GM23248 (cell line): ENCODE measurements around the gene FAM111B. TPM values are rescaled to one million over a fixed set of nuclear protein-coding genes. Genes with fewer than 3 reads are reported as not detected.

Experiments used
- DNase-seq: peaks from one replicate; pipeline ENCODE4 v3.0.0-alpha.2; 2015
- H2AFZ ChIP-seq: fragments of 200-600 bp; sonication (generic); 2 replicates; pipeline ENCODE4 v1.6.1; 2016; ENCODE audit warnings: antibody characterized with exemption
- H3F3A ChIP-seq: fragments of 200-600 bp; sonication (generic); 2 replicates; pipeline ENCODE4 v1.6.1; 2016; ENCODE audit warnings: mild to moderate bottlenecking, antibody characterized with exemption, mixed run types; ENCODE audit not compliant: insufficient read depth
- H3K27ac ChIP-seq: fragments of 200-600 bp; sonication (generic); 2 replicates; pipeline ENCODE4 v1.5.1; 2016; ENCODE audit warnings: mild to moderate bottlenecking
- H3K27me3 ChIP-seq: fragments of 200-600 bp; sonication (generic); replicated peaks from 2 replicates; pipeline ENCODE4 v1.6.1; 2016; ENCODE audit warnings: mild to moderate bottlenecking; ENCODE audit not compliant: insufficient read depth
- H3K36me3 ChIP-seq: fragments of 200-600 bp; sonication (generic); 2 replicates; pipeline ENCODE4 v1.6.1; 2016; ENCODE audit warnings: low read depth, mild to moderate bottlenecking
- H3K4me1 ChIP-seq: fragments of 200-600 bp; sonication (generic); 2 replicates; pipeline ENCODE4 v1.6.1; 2016; ENCODE audit warnings: mild to moderate bottlenecking; ENCODE audit not compliant: insufficient read depth
- H3K4me2 ChIP-seq: fragments of 200-600 bp; sonication (generic); one replicate; pipeline ENCODE4 v1.6.1; 2016; ENCODE audit warnings: mild to moderate bottlenecking; ENCODE audit not compliant: unreplicated experiment
- H3K4me3 ChIP-seq: fragments of 200-600 bp; sonication (generic); 2 replicates; pipeline ENCODE4 v1.5.1; 2016; ENCODE audit warnings: mild to moderate bottlenecking
- H3K79me2 ChIP-seq: fragments of 200-600 bp; sonication (generic); 2 replicates; pipeline ENCODE4 v1.6.1; 2016; ENCODE audit warnings: mild to moderate bottlenecking; ENCODE audit not compliant: insufficient read depth
- H3K9ac ChIP-seq: fragments of 200-600 bp; sonication (generic); 2 replicates; pipeline ENCODE4 v1.6.1; 2016; ENCODE audit warnings: mild to moderate bottlenecking
- H3K9me2 ChIP-seq: fragments of 200-600 bp; sonication (generic); 2 replicates; pipeline ENCODE4 v1.6.1; 2016; ENCODE audit warnings: mixed run types, mild to moderate bottlenecking, moderate library complexity; ENCODE audit not compliant: insufficient read depth
- H3K9me3 ChIP-seq: fragments of 200-600 bp; sonication (generic); one replicate; pipeline ENCODE4 v1.6.1; 2017; ENCODE audit warnings: low read depth
- H4K20me1 ChIP-seq: fragments of 200-600 bp; sonication (generic); 2 replicates; pipeline ENCODE4 v1.6.0; 2016; ENCODE audit not compliant: insufficient read depth
- EZH2 ChIP-seq: fragments of 200-600 bp; sonication (generic); IDR thresholded peaks from 2 replicates; pipeline ENCODE4 v1.6.1; 2018; ENCODE audit warnings: antibody characterized with exemption, mild to moderate bottlenecking; ENCODE audit not compliant: insufficient read depth, poor library complexity, severe bottlenecking
- EZH2phosphoT487 ChIP-seq: fragments of 200-600 bp; sonication (generic); IDR thresholded peaks from 2 replicates; pipeline ENCODE4 v1.6.1; 2018; ENCODE audit warnings: antibody characterized with exemption, moderate library complexity, mild to moderate bottlenecking, low read depth; ENCODE audit not compliant: insufficient read depth
- WGBS, 2 experiments: methylation state at CpG; one replicate each; pipeline ENCODE4 v1.1.6; 2015 to 2017; ENCODE audit warnings: low lambda C conversion rate in 2 of 2, low coverage in 1 of 2; ENCODE audit errors: missing lambda C conversion rate in 2 of 2; 5-methylcytosine and 5-hydroxymethylcytosine counted together
- in situ Hi-C: fragments of 300-500 bp; cut with MboI; formaldehyde crosslinking; loops from 2 replicates; pipeline ENCODE4 v1.15.0; 2020
- polyA plus RNA-seq: library from polyadenylated mRNA; unstranded; fragments of >200 nt; fragmentation: Nextera tagmentation; extraction: Ambion mirVana; gene quantifications from 2 replicates; pipeline ENCODE4 v1.2.1, GENCODE V29; 2016
- total RNA-seq: library from RNA; depleted of rRNA; stranded (reverse); fragments of >200 nt; shearing (Covaris generic); gene quantifications from 2 replicates; pipeline ENCODE4 v1.2.3, GENCODE V29; 2014

The FAM111B gene
- total and polyA plus RNA-seq, 2 experiments from 2014 or later = 4.5 to 7.3 TPM

DNA sequence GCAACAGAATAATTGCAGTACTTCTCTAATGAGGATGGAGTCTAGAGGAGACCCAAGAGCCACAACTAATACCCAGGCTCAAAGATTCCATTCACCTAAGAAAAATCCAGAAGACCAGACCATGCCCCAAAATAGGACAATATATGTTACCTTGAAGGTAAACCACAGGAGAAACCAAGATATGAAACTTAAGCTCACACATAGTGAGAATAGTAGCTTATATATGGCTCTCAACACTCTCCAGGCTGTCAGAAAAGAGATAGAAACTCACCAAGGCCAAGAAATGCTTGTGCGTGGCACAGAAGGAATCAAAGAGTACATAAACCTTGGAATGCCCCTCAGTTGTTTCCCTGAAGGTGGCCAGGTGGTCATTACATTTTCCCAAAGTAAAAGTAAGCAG lies 44.7 kb downstream of the FAM111B start:
- no peaks in the 10 kb centered on the region for H3K27me3 ChIP-seq
- no peaks in the 10 kb centered on the region for H3K9me3 ChIP-seq
- no peaks in the 10 kb centered on the region for H4K20me1 ChIP-seq
- no peak overlapping the region for H3K27ac ChIP-seq
- H3F3A ChIP-seq = no peaks in the 10 kb centered on the region
- H3K4me1 ChIP-seq = no peaks in the 10 kb centered on the region
- no peaks in the 10 kb centered on the region for H3K9me2 ChIP-seq
- no peak overlapping the region for H3K9ac ChIP-seq
- 96% methylated on average over 1 of the region's 1 CpG for WGBS, 2 experiments
- H3K79me2 ChIP-seq = peaks cover 5% of the 10 kb centered on the region
- no peak overlapping the region for H3K4me2 ChIP-seq
- no peak overlapping the region for H2AFZ ChIP-seq
- no peak for DNase-seq
- peaks cover 19% of the 10 kb centered on the region for H3K36me3 ChIP-seq
- no peak overlapping the region for H3K4me3 ChIP-seq
- in situ Hi-C loops = no loop called here
- TF ChIP-seq EZH2phosphoT487 (no peak), EZH2 (no peak)

DNA sequence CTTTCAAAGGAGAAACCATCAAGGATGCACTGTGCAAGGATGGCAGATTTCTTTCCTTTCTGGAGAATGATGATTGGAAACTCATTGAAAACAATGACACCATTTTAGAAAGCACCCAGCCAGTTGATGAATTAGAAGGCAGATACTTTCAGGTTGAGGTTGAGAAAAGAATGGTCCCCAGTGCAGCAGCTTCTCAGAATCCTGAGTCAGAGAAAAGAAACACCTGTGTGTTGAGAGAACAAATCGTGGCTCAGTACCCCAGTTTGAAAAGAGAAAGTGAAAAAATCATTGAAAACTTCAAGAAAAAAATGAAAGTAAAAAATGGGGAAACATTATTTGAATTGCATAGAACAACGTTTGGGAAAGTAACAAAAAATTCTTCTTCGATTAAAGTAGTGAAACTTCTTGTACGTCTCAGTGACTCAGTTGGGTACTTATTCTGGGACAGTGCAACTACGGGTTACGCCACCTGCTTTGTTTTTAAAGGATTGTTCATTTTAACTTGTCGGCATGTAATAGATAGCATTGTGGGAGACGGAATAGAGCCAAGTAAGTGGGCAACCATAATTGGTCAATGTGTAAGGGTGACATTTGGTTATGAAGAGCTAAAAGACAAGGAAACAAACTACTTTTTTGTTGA lies 45.4 kb downstream of the FAM111B start:
- Histone ChIP-seq H3K27me3 (no peaks in the 10 kb centered on the region), H3K79me2 (no peaks in the 10 kb centered on the region; the same call in 1 of the 2 replicates), H3K4me1 (no peaks in the 10 kb centered on the region), H2AFZ (no peak overlapping the region), H3K27ac (no peak overlapping the region), H3K9me3 (no peaks in the 10 kb centered on the region), H3F3A (no peaks in the 10 kb centered on the region), H3K9ac (no peak overlapping the region), H3K4me2 (no peak overlapping the region), H3K9me2 (no peaks in the 10 kb centered on the region), H3K4me3 (no peak overlapping the region), H4K20me1 (no peaks in the 10 kb centered on the region), H3K36me3 (peaks cover 19% of the 10 kb centered on the region)
- TF ChIP-seq EZH2phosphoT487 (no peak), EZH2 (no peak)
- no peak for DNase-seq
- 93 to 95% methylated on average over 8 of the region's 8 CpGs for WGBS, 2 experiments
- in situ Hi-C loops = no loop called here

DNA sequence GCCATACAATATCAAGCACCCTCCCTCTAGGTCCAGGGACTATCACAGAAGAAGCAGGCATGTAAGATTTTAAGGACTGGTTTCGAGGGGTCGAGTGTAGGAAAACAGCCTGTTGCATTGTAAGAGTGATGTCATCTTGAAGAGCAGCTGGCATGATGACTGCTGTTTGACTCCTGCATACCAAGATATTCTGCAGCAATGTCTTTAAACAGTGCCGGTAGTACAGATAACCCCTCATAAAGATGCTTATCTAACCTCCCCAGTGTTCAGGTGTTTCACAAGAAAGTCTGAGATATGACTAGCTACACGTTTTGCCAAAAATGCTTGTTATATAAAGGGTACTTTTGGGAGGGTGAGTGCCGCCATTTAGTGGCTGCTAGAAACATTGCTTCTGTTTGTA lies 47.6 kb downstream of the FAM111B start:
- in situ Hi-C loops = no loop called here
- H3K27ac ChIP-seq = no peak overlapping the region
- H3K4me3 ChIP-seq = no peak overlapping the region
- H3K36me3 ChIP-seq = peaks cover 10% of the 10 kb centered on the region; the same call in 1 of the 2 replicates
- H3K27me3 ChIP-seq = no peaks in the 10 kb centered on the region
- TF ChIP-seq EZH2phosphoT487 (no peak), EZH2 (no peak)
- 72 to 73% methylated on average over 5 of the region's 5 CpGs for whole genome bisulfite sequencing, 2 experiments
- H4K20me1 ChIP-seq = no peaks in the 10 kb centered on the region
- H3K9me3 ChIP-seq = no peaks in the 10 kb centered on the region
- DNase-seq = no peak
- H3K9me2 ChIP-seq = no peaks in the 10 kb centered on the region
- no peaks in the 10 kb centered on the region for H3F3A ChIP-seq
- H3K4me1 ChIP-seq = no peaks in the 10 kb centered on the region
- H2AFZ ChIP-seq = no peak overlapping the region
- H3K4me2 ChIP-seq = no peak overlapping the region
- no peak overlapping the region for H3K9ac ChIP-seq
- H3K79me2 ChIP-seq = no peaks in the 10 kb centered on the region

DNA sequence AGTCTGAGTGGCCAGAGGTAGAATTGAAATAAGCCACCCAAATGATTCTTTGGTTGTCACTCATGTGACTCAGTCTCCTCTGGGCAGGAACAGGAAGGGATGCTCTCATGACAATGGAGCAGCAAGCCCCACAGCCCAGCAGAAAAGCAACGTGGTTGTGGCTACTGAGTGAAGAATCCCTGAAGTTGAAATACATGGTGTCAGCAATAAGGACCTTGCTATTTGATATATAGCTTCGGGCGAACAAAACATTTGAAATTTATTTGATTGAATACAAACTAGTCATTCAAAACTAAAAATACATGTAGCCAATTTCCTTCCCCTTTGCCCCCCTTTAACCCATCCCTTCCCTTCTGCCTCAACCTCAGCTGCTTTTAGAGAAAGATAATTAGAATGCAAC lies 50.4 kb downstream of the FAM111B start:
- no peak for TF ChIP-seq EZH2phosphoT487
- Histone ChIP-seq H3K9ac (no peak overlapping the region), H3K36me3 (peaks cover 2% of the 10 kb centered on the region; the same call in 1 of the 2 replicates), H3K79me2 (no peaks in the 10 kb centered on the region), H3K27me3 (peaks cover 13% of the 10 kb centered on the region; the same call in 1 of the 2 replicates), H3K27ac (no peak overlapping the region), H3F3A (no peaks in the 10 kb centered on the region), H3K4me1 (no peaks in the 10 kb centered on the region), H3K4me3 (no peak overlapping the region), H3K9me2 (no peaks in the 10 kb centered on the region), H2AFZ (no peak overlapping the region), H3K4me2 (no peak overlapping the region), H3K9me3 (no peaks in the 10 kb centered on the region), H4K20me1 (no peaks in the 10 kb centered on the region)
- in situ Hi-C loops = no loop called here
- 42 to 52% methylated on average over 3 of the region's 3 CpGs for WGBS, 2 experiments
- no peak for DNase-seq
